OCI-LY7 (cell line): ENCODE data around the gene HOXC11.

Experiments used
- EZH2phosphoT487 ChIP-seq: fragments of 200-600 bp; sonication (generic); IDR thresholded peaks from 2 replicates; pipeline ENCODE4 v1.6.1; 2018; ENCODE audit warnings: low read depth, borderline replicate concordance, mild to moderate bottlenecking, mixed run types, antibody characterized with exemption, low read length, moderate library complexity, mixed read lengths
- TF ChIP-seq, protein P1 (sequence below): fragments of 200-600 bp; sonication (generic); conservative IDR thresholded peaks from 2 replicates; pipeline ENCODE4 v1.5.1; 2014; ENCODE audit warnings: mild to moderate bottlenecking, antibody characterized with exemption, low read length, moderate library complexity, mixed read lengths

DNA sequence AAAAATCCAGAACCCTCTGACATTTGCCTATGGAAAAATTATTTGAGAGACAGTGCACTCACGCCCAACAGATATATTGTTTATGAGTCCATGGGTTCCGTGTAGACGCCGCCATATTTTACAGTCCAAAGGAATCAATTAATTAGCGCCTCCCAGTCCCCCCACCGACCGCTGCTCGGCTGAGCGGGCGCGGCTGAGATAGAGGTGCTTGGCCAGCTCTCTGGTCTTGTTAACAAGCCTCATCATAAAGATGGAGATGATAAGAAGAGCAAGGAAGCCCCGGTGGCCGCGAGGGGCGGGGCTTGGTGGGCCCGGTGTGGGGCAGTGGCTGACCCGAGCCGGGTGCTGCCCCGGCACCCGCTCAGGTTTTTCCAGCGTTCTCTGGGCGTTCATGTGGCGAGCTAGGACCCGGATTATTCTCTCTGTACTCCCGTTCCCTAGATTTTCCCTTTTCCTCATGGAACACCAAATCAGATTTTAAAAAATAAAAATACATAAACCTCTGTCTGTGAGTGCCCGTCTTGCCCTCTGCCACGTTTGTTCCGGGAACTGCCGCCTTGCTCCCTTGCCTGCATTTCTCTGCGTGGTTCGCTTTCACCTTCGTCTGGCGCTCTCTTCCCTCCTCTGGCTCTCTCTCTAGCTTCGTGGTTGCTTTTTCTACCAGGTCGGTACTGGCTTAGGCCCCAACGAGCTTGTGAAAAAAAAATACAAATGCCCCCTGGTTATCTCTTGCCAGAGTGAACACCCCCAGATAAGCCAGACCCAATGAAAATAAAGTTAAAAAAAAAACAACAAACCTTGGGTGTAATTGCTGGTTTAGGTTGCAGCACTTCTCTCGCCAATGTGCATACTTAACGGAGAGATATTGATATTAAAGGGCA is 9.3 kb upstream of the HOXC11 start:
- TF ChIP-seq, protein P1, sequence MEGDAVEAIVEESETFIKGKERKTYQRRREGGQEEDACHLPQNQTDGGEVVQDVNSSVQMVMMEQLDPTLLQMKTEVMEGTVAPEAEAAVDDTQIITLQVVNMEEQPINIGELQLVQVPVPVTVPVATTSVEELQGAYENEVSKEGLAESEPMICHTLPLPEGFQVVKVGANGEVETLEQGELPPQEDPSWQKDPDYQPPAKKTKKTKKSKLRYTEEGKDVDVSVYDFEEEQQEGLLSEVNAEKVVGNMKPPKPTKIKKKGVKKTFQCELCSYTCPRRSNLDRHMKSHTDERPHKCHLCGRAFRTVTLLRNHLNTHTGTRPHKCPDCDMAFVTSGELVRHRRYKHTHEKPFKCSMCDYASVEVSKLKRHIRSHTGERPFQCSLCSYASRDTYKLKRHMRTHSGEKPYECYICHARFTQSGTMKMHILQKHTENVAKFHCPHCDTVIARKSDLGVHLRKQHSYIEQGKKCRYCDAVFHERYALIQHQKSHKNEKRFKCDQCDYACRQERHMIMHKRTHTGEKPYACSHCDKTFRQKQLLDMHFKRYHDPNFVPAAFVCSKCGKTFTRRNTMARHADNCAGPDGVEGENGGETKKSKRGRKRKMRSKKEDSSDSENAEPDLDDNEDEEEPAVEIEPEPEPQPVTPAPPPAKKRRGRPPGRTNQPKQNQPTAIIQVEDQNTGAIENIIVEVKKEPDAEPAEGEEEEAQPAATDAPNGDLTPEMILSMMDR = no peak
- 0 out of 2 replicates have a peak, but pooled peaks have one; percentile 33 for TF ChIP-seq EZH2phosphoT487
